Activated CD4-positive, alpha-beta T cell treated with anti-CD3 and anti-CD28 coated beads, Interleukin-2, amount 10 ng/mL, durations not matched to agents 24 days and 14 days (primary cell): ENCODE measurements around the gene BICRA. TPM values are rescaled to one million over a fixed set of nuclear protein-coding genes. Genes with fewer than 3 reads are reported as not detected.
A peak's percentile ranks its signal among the peaks of the same experiment; 100 is the strongest.

ENCODE experiments used
- DNase-seq: peaks from one replicate; pipeline ENCODE4 v3.0.0; 2022
- H3K27ac Mint-ChIP-seq: one replicate; pipeline ENCODE4 v1.8.0; 2022; ENCODE audit warnings: mild to moderate bottlenecking, mixed read lengths
- H3K27me3 Mint-ChIP-seq: one replicate; pipeline ENCODE4 v1.8.0; 2022; ENCODE audit warnings: mixed read lengths
- H3K36me3 Mint-ChIP-seq: one replicate; pipeline ENCODE4 v1.8.0; 2022; ENCODE audit warnings: low read depth, mild to moderate bottlenecking, mixed read lengths
- H3K4me1 Mint-ChIP-seq: one replicate; pipeline ENCODE4 v1.8.0; 2021; ENCODE audit warnings: mixed read lengths
- H3K4me3 Mint-ChIP-seq: one replicate; pipeline ENCODE4 v1.8.0; 2022; ENCODE audit warnings: mild to moderate bottlenecking, moderate library complexity, mixed read lengths
- H3K9me3 Mint-ChIP-seq: one replicate; pipeline ENCODE4 v1.8.0; 2021; ENCODE audit warnings: mixed read lengths
- intact Hi-C: fragments of 100-400 bp; cut with micrococcal nuclease; formaldehyde crosslinking; loops from one replicate; pipeline ENCODE4 v1.15.1; 2023
- total RNA-seq: library from RNA; stranded (reverse); gene quantifications from 2 replicates; pipeline ENCODE4 v1.2.3, GENCODE V29; 2022

BICRA gene
- total RNA-seq, 1 donor from 2014 or later = 11.9 TPM

DNA sequence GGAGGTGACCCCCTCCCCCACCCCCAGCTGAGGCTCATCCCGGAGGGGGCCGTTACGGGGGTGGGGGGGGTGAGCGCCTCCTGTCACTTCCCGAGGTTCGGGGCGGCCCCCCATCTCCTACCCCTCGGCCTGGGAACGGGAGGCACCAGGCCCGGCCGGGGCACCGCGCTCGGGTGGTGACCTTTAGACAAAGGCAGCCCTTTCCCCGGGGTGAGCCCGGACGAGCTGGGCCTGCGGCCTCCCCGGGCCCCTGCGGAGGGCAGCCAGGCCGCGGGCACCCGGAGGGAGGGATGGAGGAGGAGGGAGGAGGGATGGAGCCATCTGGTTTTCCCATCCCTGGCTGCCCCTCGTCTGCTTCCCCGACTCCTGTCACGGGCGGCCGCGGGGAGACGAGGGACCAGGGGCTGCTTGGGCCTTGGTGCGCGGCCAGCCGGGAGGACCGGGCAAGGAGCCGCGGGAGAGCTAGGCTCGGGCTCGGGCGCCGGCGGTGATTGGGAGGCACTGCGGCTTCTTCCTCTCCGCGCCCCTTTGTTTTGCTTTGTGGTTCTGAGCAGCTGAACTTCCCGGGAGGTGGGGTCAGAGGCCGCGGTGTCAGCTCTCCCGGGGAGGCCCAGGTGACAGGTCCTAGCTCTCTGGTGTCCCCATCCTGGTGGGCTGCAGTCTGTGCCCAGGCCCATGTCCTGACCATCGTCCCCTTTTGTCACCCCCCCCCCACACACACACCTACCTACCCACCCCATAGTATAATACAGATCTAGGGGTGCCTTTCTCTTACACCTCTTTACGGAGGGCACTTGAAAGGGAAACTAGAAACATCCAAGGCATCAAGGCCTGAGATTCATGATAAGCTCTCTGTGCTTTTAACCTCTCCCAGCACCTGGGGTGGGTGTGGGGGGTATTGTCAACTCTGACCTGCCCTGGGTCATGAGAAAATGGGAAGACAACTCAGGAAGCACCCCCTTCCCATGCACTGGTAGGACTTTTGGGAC, 1.3 kb downstream of the BICRA start:
- H3K27ac Mint-ChIP-seq = peak overlapping the region; percentile 70
- H3K36me3 Mint-ChIP-seq = peaks cover 17% of the 10 kb centered on the region
- no peaks in the 10 kb centered on the region for H3K9me3 Mint-ChIP-seq
- no peaks in the 10 kb centered on the region for H3K27me3 Mint-ChIP-seq
- peak; percentile 89 for DNase-seq
- H3K4me1 Mint-ChIP-seq = peaks cover 22% of the 10 kb centered on the region
- H3K4me3 Mint-ChIP-seq = peak overlapping the region; percentile 95
- intact Hi-C loops = loop anchor here (2.0 to 10.0 kb wide), 3 partner anchors 125 to 335 kb away; partner anchors contain the start of genes INAFM1 and KPTN

DNA sequence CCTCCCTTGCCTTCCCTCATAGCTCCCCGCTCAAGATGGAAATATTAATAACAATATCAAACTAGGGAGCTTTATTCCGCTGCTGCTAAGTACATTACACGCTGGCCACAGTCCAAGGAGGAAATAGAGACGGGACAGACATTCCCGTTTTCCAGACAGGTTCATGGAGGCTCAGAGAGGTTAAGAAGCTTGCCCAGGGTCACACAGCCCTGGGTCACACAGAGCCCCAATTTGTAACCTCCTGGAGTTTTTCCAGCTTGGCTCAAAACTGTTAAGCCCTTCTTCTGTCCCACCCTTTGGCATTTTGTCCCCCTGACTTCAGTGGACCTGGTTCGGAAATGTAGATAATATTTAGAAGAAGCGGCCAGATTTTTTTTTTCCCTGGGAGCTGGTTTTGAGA, 2.0 kb downstream of the BICRA start:
- Mint-ChIP-seq H3K9me3 (no peaks in the 10 kb centered on the region), H3K4me3 (peak overlapping the region; percentile 95), H3K36me3 (peaks cover 21% of the 10 kb centered on the region), H3K4me1 (peaks cover 23% of the 10 kb centered on the region), H3K27ac (peak overlapping the region; percentile 70), H3K27me3 (no peaks in the 10 kb centered on the region)
- intact Hi-C loops = loop anchor here (2.0 kb wide), 1 partner anchor 174 kb away; no protein-coding TSS in a partner anchor
- DNase-seq = no peak

DNA sequence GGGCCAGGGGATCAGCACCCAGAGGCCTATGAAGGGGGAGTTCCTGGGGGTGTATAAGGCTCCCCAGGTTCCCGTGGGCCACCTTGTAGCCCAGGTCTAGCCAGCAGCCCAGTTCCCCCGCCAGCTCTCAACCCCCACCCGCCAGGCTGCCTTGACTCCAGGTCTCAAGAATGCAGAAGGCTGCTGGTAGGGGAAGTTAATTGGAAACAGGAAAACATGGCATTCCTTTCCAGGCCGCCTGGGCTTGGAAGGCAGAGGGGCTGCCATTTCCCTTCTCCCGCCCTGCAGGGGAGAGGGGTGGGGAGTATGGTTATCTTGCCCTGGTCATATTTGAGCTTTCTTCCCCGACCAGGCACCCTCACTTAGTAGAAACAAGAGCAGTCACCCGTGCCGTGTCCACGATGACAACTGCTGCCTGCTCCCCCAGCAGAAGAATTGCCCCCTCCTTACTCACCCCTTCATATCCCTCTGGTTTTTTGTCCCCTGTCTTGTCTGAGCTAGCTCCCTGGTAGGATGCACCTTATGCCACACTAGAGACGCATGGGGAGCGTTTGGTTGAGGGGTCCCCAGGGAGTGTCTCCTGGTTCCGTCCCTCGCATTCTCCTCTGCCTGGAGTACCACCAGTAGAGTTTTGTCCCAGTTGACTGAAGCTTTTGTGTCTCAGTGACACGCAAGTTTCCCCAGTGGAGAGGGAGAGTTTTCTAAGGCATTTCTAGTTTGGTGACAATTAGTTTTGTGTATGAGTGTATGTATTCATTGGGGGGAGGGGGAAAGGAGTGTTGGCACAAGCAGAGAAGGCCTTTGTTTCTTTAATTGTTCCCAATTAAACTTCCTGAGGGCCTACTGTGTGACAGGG, 4.5 kb downstream of the BICRA start:
- Mint-ChIP-seq H3K4me3 (no peak overlapping the region), H3K36me3 (peaks cover 13% of the 10 kb centered on the region), H3K27me3 (no peaks in the 10 kb centered on the region), H3K27ac (no peak overlapping the region), H3K4me1 (peaks cover 21% of the 10 kb centered on the region), H3K9me3 (no peaks in the 10 kb centered on the region)
- DNase-seq = peak; percentile 54
- intact Hi-C loops = no loop called here

DNA sequence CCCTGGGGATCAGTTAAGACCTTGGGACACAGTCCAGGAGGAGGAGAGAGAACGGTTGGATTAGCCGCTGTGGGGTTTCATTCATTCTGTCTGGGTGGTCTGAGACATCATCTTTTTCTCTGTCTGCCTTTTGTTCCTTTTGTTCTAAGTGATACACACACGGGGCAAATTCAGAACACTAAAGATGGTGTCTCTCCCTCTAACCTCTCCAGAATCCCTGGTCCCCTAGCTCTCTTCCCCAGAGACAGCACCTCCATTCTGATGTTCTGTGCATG, 5.0 kb downstream of the BICRA start:
- DNase-seq = no peak
- Mint-ChIP-seq H3K4me1 (peaks cover 21% of the 10 kb centered on the region), H3K27ac (no peak overlapping the region), H3K36me3 (peaks cover 13% of the 10 kb centered on the region), H3K4me3 (no peak overlapping the region), H3K9me3 (no peaks in the 10 kb centered on the region), H3K27me3 (no peaks in the 10 kb centered on the region)
- intact Hi-C loops = no loop called here

DNA sequence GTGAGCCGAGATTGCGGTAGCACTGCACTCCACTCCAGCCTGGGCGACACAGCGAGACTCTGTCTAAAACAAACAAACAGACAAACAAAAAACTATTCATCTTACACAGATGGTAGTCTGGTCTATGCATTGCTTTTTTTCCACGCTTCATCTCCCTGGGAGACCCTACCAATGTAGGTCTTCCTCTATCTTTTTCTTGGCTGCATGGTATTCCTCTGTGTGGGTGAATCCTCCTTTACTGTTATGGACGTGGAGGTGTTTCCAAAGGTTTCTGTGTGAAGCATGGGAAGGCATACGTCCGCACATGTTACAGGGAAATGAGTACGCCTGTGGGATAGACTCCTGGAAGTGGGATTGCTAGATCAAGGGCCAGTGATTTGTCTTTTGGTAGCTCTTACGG, 5.6 kb downstream of the BICRA start:
- no peak for DNase-seq
- Mint-ChIP-seq H3K9me3 (no peaks in the 10 kb centered on the region), H3K27me3 (no peaks in the 10 kb centered on the region), H3K36me3 (peaks cover 12% of the 10 kb centered on the region), H3K4me3 (no peak overlapping the region), H3K4me1 (peaks cover 21% of the 10 kb centered on the region), H3K27ac (no peak overlapping the region)
- intact Hi-C loops = no loop called here

DNA sequence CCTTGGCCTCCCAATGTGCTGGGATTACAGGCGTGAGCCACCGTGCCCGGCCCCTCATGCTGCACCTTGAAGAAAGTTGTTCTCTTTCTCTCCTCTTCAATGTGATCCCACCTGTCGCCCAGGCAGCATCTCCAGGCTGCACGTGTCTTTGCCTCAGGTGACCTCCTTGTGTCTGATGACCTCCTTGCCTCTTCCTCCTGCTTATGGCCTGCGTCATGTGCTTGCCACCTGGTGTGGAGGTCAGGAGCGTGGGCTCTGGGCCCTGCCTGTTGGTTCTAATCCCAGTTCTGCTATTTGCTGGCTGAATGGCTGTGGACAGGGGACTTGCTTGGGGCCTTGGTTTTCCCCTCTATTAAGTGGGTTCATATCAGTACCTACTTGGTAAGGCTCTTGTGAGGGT, 6.3 kb downstream of the BICRA start:
- Mint-ChIP-seq H3K27me3 (no peaks in the 10 kb centered on the region), H3K4me1 (peaks cover 21% of the 10 kb centered on the region), H3K9me3 (no peaks in the 10 kb centered on the region), H3K27ac (no peak overlapping the region), H3K4me3 (no peak overlapping the region), H3K36me3 (peaks cover 12% of the 10 kb centered on the region)
- intact Hi-C loops = no loop called here
- DNase-seq = no peak

DNA sequence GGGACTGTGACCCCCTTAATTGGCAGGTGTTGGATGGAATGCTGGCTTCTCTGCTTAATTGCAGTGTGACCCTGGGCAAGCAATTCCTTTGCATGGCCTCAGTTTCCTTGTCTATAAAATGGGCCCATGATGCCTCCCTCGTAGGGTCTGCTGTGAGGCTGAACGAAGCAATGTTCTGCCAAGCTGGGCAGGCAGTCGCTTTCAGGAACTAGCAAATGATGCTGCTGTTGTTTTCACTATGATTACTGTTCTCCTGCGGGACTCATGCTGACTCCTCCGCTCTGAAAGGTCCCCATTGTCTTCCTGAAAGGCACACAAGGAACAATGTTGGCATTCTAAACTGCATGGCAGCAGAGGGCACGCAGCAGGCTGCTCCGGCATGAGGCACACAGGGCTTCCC, 6.8 kb downstream of the BICRA start:
- Mint-ChIP-seq H3K4me1 (peaks cover 16% of the 10 kb centered on the region), H3K9me3 (no peaks in the 10 kb centered on the region), H3K36me3 (peaks cover 12% of the 10 kb centered on the region), H3K27ac (no peak overlapping the region), H3K27me3 (no peaks in the 10 kb centered on the region), H3K4me3 (no peak overlapping the region)
- DNase-seq = no peak
- intact Hi-C loops = no loop called here

DNA sequence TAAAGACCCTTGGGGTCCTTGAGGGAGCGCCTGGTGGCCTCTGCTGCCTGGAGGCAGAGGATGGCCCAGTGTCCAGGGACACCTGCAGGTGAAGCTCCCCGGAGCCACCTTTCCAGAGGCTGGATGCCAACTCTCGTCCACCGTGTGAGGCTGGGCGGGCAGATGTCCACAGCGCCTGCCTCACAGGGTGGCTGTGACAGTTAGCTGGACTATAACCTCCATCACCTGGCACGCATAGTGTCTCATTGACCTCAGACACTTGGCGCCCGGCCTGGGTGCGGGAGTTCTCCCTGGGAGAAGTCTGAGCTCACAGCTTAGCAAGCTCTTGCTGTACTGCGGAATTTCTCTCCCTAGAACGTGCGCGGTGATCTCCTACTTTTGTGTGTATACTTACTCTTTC, 9.8 kb downstream of the BICRA start:
- H3K9me3 Mint-ChIP-seq = no peaks in the 10 kb centered on the region
- H3K4me3 Mint-ChIP-seq = no peak overlapping the region
- peaks cover 6% of the 10 kb centered on the region for H3K4me1 Mint-ChIP-seq
- no peak overlapping the region for H3K27ac Mint-ChIP-seq
- intact Hi-C loops = no loop called here
- H3K36me3 Mint-ChIP-seq = peaks cover 7% of the 10 kb centered on the region
- no peaks in the 10 kb centered on the region for H3K27me3 Mint-ChIP-seq
- DNase-seq = no peak

DNA sequence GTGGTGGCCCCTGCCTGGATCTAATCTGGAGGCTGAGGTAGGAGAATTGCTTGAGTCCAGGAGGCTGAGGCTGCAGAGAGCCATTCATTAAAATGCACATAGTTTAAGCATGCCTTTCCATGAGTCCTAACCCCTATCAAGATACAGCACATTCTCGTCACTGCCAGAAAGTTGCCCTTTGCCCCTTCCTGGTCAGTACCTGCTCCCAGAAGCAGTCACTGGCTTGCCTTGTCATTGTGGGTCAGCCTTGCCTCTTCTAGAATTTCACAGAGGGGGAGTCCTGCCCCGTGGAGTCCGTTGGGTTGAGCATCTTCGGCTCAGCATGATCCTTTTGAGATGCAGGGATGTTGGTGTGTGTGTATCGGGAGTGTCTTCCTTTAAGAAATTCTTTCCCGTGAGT, 10.8 kb downstream of the BICRA start:
- Mint-ChIP-seq H3K27ac (no peak overlapping the region), H3K9me3 (no peaks in the 10 kb centered on the region), H3K36me3 (peaks cover 6% of the 10 kb centered on the region), H3K27me3 (no peaks in the 10 kb centered on the region), H3K4me1 (peaks cover 4% of the 10 kb centered on the region), H3K4me3 (no peak overlapping the region)
- no peak for DNase-seq
- intact Hi-C loops = no loop called here

DNA sequence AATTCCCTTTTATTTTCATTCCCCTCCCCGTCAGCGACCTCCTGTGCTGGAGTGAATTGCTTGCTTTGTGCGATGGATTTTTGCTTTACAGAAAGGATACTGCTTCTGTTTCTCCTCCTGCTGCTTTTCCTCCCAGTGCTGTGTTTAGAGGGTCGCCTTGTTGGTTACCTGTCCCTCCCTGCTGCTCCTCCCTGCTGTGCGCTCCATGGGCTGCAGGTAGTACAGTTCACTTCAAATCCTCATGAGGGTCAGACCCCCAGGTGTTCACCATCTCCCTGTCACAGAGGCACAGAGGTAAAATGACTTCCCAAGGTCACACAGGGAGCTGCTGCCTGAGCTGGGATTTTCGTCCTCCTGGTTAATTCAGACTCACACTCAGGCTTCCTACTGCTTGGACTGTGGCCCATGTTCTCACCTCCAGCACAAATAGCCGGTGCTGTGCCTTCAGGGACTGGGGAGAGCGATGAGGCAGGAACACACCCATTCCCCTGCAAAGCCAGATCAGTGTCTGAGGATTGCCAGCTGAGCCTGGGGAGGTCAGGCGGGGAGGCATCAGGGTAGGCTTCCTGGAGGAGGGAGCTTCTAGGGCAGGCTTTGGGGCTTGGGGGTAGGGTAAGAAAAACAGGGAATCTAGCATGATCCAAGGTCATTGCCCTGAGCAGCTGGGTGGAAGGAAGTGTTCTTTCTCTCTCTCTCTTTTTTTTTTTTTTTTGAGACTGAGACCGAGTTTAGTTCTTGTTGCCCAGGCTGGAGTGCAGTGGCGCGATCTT, 14.4 kb downstream of the BICRA start:
- peaks cover 2% of the 10 kb centered on the region for H3K36me3 Mint-ChIP-seq
- H3K4me1 Mint-ChIP-seq = peaks cover 2% of the 10 kb centered on the region

DNA sequence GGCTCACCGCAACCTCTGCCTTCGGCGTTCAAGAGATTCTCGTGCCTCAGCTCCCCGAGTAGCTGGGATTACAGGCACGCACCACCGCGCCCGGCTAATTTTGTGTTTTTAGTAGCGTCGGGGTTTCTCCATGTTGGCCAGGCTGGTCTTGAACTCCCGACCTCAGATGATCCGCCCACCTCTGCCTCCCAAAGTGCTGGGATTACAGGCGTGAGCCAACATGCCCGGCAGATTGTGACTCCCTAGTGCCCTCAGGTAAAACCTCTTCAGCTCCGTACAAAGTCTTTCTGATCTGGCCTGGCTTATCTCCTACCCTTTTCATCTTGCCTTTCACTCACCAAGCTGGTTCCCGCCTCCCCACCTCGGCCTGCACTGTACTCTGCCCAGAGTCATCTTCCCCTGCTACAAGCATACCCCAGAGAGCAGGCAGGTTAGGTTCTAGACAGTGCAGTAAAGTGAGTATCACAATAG, 15.0 kb downstream of the BICRA start:
- Mint-ChIP-seq H3K27ac (no peak overlapping the region), H3K36me3 (peaks cover 5% of the 10 kb centered on the region), H3K27me3 (no peaks in the 10 kb centered on the region), H3K4me1 (peaks cover 2% of the 10 kb centered on the region), H3K4me3 (no peak overlapping the region), H3K9me3 (no peaks in the 10 kb centered on the region)
- DNase-seq = no peak
- intact Hi-C loops = no loop called here

More for the DNA sequence above, 14.4 kb downstream of the BICRA start:
- intact Hi-C loops = no loop called here
- DNase-seq = no peak
- Mint-ChIP-seq H3K4me3 (no peak overlapping the region), H3K27me3 (no peaks in the 10 kb centered on the region), H3K9me3 (no peaks in the 10 kb centered on the region), H3K27ac (no peak overlapping the region)

DNA sequence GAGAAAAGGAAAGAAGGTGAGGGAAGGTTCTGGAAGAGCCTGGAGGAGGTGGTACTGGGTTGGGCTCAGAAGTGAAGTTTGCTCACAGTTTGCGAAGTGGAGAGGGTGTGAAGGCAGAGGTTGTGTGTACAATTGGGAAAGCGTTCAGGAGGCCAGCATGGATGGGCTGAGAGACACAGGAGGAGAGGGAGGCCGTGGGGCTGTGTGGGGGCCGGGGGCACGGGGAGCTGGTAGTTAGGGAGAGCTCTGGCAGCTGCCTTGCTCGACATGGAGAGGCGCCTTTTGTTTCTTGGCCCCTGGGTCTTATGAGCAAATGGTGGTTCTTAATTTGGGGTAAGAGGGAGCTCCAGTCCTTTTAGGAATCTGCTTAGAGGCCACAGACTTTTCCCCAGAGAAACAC, 16.7 kb downstream of the BICRA start:
- H3K27me3 Mint-ChIP-seq = no peaks in the 10 kb centered on the region
- intact Hi-C loops = no loop called here
- no peak overlapping the region for H3K4me3 Mint-ChIP-seq
- H3K27ac Mint-ChIP-seq = no peak overlapping the region
- DNase-seq = no peak
- H3K9me3 Mint-ChIP-seq = no peaks in the 10 kb centered on the region
- peaks cover 9% of the 10 kb centered on the region for H3K36me3 Mint-ChIP-seq
- H3K4me1 Mint-ChIP-seq = peaks cover 4% of the 10 kb centered on the region

DNA sequence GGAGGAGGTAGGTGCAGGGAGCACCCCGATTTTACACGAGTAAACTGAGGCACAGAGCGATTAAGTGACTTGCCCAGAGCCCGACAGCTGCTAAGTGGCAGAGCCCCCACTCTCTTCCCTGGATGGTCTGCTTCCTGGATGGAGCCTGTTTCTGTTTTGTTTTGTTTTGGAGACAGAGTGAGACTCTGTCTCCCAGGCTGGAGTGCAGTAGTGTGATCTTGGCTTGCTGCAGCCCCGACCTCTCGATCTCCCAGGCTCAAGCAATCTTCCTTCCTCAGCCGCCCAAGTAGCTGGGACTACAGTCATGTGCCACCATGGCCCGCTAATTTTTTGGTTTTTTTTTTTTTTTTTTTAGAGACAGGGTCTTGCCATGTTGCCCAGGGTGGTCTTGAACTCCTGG, 17.3 kb downstream of the BICRA start:
- Mint-ChIP-seq H3K36me3 (peaks cover 9% of the 10 kb centered on the region), H3K4me1 (peaks cover 4% of the 10 kb centered on the region), H3K9me3 (no peaks in the 10 kb centered on the region), H3K27me3 (no peaks in the 10 kb centered on the region), H3K27ac (no peak overlapping the region), H3K4me3 (no peak overlapping the region)
- intact Hi-C loops = no loop called here
- no peak for DNase-seq
